NB4 (cell line): ENCODE results near the gene PPP2R2D.

ENCODE experiments used
- POLR2A ChIP-seq: IDR thresholded peaks from 2 replicates; pipeline ENCODE4 v1.6.1; 2011; ENCODE audit warnings: mild to moderate bottlenecking; ENCODE audit not compliant: insufficient read length; ENCODE audit errors: extremely low read depth
- TF ChIP-seq, protein P1 (sequence below): IDR thresholded peaks from one replicate; pipeline ENCODE4 v1.5.1; 2012; ENCODE audit warnings: low read depth, low read length

DNA sequence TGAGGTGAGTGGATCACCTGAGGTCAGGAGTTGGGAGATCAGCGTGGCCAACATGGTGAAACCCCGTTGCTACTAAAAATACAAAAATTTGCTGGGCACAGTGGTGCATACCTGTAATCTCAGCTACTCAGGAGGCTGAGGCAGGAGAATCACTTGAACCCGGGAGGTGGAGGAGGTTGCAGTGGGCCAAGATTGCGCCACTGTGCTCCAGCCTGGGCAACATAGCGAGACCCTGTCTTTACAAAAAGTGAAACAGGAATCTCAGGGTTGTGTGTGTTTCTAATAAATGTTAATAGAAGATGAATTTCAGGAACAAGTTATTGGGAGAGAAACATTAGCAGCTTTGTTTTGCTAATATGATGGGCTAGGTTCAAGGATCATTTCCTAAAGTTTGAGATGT lies 19.9 kb downstream of the PPP2R2D start:
- TF ChIP-seq, protein P1, sequence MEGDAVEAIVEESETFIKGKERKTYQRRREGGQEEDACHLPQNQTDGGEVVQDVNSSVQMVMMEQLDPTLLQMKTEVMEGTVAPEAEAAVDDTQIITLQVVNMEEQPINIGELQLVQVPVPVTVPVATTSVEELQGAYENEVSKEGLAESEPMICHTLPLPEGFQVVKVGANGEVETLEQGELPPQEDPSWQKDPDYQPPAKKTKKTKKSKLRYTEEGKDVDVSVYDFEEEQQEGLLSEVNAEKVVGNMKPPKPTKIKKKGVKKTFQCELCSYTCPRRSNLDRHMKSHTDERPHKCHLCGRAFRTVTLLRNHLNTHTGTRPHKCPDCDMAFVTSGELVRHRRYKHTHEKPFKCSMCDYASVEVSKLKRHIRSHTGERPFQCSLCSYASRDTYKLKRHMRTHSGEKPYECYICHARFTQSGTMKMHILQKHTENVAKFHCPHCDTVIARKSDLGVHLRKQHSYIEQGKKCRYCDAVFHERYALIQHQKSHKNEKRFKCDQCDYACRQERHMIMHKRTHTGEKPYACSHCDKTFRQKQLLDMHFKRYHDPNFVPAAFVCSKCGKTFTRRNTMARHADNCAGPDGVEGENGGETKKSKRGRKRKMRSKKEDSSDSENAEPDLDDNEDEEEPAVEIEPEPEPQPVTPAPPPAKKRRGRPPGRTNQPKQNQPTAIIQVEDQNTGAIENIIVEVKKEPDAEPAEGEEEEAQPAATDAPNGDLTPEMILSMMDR: no peak
- no peak for TF ChIP-seq POLR2A
